B cell (primary cell): ENCODE data around the gene SDCCAG8. TPM values are rescaled to one million over a fixed set of nuclear protein-coding genes. Genes with fewer than 3 reads are reported as not detected.

Source experiments
- ATAC-seq: fragments of 200-7000 bp; cut with Tn5 transposase; one replicate; pipeline ENCODE4 v1.10.0; 2021; ENCODE audit warnings: low read depth, mild to moderate bottlenecking, moderate number of reproducible peaks, moderate library complexity
- CTCF ChIA-PET: fragments of 350-600 bp; sonication (Branson Sonifier 250); formaldehyde crosslinking; loops from one replicate; lab custom pipeline; 2021; ENCODE audit warnings: antibody characterized with exemption, inconsistent platforms; lab: Charles Lee
- POLR2A ChIA-PET: fragments of 350-600 bp; sonication (Branson Sonifier 250); formaldehyde crosslinking; loops from one replicate; lab custom pipeline; 2021; ENCODE audit warnings: antibody characterized with exemption; lab: Charles Lee
- DNase-seq: peaks from one replicate; pipeline ENCODE4 v3.0.0; 2013
- H2AFZ ChIP-seq: 2 replicates; pipeline ENCODE4 v1.6.1; 2012; ENCODE audit warnings: mild to moderate bottlenecking, low read depth, low read length; ENCODE audit not compliant: insufficient read depth, poor library complexity, severe bottlenecking
- H3K27ac ChIP-seq, 2 donors: 1 replicate in 1 of 2; 2 replicates in 1 of 2; pipeline ENCODE4 v1.5.1; 2012 to 2013; ENCODE audit warnings: low read length in 2 of 2, mild to moderate bottlenecking in 2 of 2, moderate library complexity in 1 of 2
- H3K27me3 ChIP-seq, 4 experiments: fragments of 200-600 bp in 1 of 4; sonication (generic) in 1 of 4; replicated peaks in 1 of 4; 1 replicate in 2 of 4; 2 replicates in 2 of 4; pipeline versions ENCODE4 v1.6.1 to v1.7.0; 2013 to 2016; ENCODE audit warnings: low read length in 3 of 4, mild to moderate bottlenecking in 2 of 4, mixed read lengths in 1 of 4, moderate library complexity in 1 of 4; ENCODE audit not compliant: insufficient read depth in 4 of 4, control insufficient read depth in 3 of 4; ENCODE audit errors: control extremely low read depth in 1 of 4
- H3K36me3 ChIP-seq, 2 experiments: replicated peaks in 1 of 2; 1 replicate in 1 of 2; 2 replicates in 1 of 2; pipeline versions ENCODE4 v1.6.1 to v1.7.1; 2013; ENCODE audit warnings: low read length in 1 of 2; ENCODE audit not compliant: insufficient read depth in 2 of 2, control insufficient read depth in 1 of 2; ENCODE audit errors: control extremely low read depth in 1 of 2, extremely low read depth in 1 of 2
- H3K4me1 ChIP-seq, 2 donors: fragments of 200-600 bp in 1 of 2; sonication (generic) in 1 of 2; 1 replicate in 1 of 2; 2 replicates in 1 of 2; pipeline versions ENCODE4 v1.5.1 to v1.6.1; 2013 to 2017; ENCODE audit warnings: low read length in 2 of 2; ENCODE audit not compliant: control insufficient read depth in 2 of 2, insufficient read depth in 2 of 2
- H3K4me2 ChIP-seq: replicated peaks from 2 replicates; pipeline ENCODE3; 2012; ENCODE audit warnings: mild to moderate bottlenecking, low read depth, low read length; ENCODE audit not compliant: poor library complexity, severe bottlenecking
- H3K4me3 ChIP-seq, 5 experiments: fragments of 200-600 bp in 1 of 5; sonication (generic) in 1 of 5; 1 replicate in 3 of 5; 2 replicates in 2 of 5; pipeline versions ENCODE4 v1.5.1 to v1.7.0; 2011 to 2016; ENCODE audit warnings: low read length in 4 of 5, mild to moderate bottlenecking in 4 of 5, low read depth in 2 of 5, control low read depth in 1 of 5, moderate library complexity in 1 of 5; ENCODE audit not compliant: insufficient read depth in 1 of 5; ENCODE audit errors: control extremely low read depth in 1 of 5, extremely low read depth in 1 of 5
- H3K79me2 ChIP-seq: fragments of 200-600 bp; sonication (generic); one replicate; pipeline ENCODE4 v1.6.0; 2016; ENCODE audit warnings: low read length; ENCODE audit not compliant: control insufficient read depth, insufficient read depth
- H3K9ac ChIP-seq: fragments of 200-600 bp; sonication (generic); 2 replicates; pipeline ENCODE4 v1.6.1; 2017; ENCODE audit warnings: mild to moderate bottlenecking, low read length, moderate library complexity
- H3K9me3 ChIP-seq, 3 donors: one replicate each; pipeline versions ENCODE4 v1.6.1 to v1.7.1; 2013; ENCODE audit warnings: low read length in 2 of 3; ENCODE audit not compliant: control insufficient read depth in 2 of 3, insufficient read depth in 1 of 3; ENCODE audit errors: control extremely low read depth in 1 of 3
- H4K20me1 ChIP-seq: 2 replicates; pipeline ENCODE4 v1.6.0; 2012; ENCODE audit warnings: mild to moderate bottlenecking, low read length; ENCODE audit not compliant: insufficient read depth, control insufficient read depth, poor library complexity, severe bottlenecking
- H3K27ac Mint-ChIP-seq: one replicate; pipeline ENCODE4 v1.8.0; 2021; ENCODE audit warnings: mixed read lengths
- H3K27me3 Mint-ChIP-seq: one replicate; pipeline ENCODE4 v1.8.0; 2021; ENCODE audit warnings: mixed read lengths
- H3K4me1 Mint-ChIP-seq: one replicate; pipeline ENCODE4 v1.8.0; 2021; ENCODE audit warnings: mixed read lengths
- H3K4me3 Mint-ChIP-seq: one replicate; pipeline ENCODE4 v1.8.0; 2021; ENCODE audit warnings: mixed read lengths
- H3K9me3 Mint-ChIP-seq: one replicate; pipeline ENCODE4 v1.8.0; 2022; ENCODE audit warnings: mixed read lengths; ENCODE audit not compliant: insufficient read depth
- CTCF ChIP-seq: fragments of 200-600 bp; IDR thresholded peaks from one replicate; pipeline ENCODE4 v1.8.0; 2022; ENCODE audit warnings: antibody characterized with exemption, mild to moderate bottlenecking
- EZH2 ChIP-seq: IDR thresholded peaks from 2 replicates; pipeline ENCODE4 v1.6.1; 2012; ENCODE audit warnings: borderline replicate concordance, low read depth, mild to moderate bottlenecking, moderate library complexity, low read length; ENCODE audit not compliant: insufficient read depth, poor library complexity, severe bottlenecking
- whole genome bisulfite sequencing: methylation state at CpG from one replicate; pipeline ENCODE4 v1.1.5; 2013; ENCODE audit warnings: missing lambda C conversion rate; ENCODE audit not compliant: insufficient coverage; 5-methylcytosine and 5-hydroxymethylcytosine counted together
- intact Hi-C: fragments of 100-400 bp; cut with micrococcal nuclease; formaldehyde crosslinking; loops from one replicate; pipeline ENCODE4 v1.10.0; 2022
- polyA plus RNA-seq: library from polyadenylated mRNA; depleted of rRNA; stranded (reverse); fragments of >200 nt; gene quantifications from 2 replicates; pipeline ENCODE4 v1.2.3, GENCODE V29; 2012
- total RNA-seq, 2 donors: library from RNA; stranded (reverse); fragments of 120-200 nt in 1 of 2; gene quantifications; 1 replicate in 1 of 2; 2 replicates in 1 of 2; pipeline versions ENCODE4 v1.2.3 to v1.2.4, GENCODE V29; 2013 to 2022

SDCCAG8 gene
- total and polyA plus RNA-seq, 2 donors (not counting 1 experiment from before 2014, with no cell fraction given) = 37.1 to 60.7 TPM

GRCh38 chr1:243499711-243500110 lies 243.9 kb downstream of the SDCCAG8 start:
- Histone ChIP-seq H3K27me3 (no peaks in the 10 kb centered on the region), H3K9ac (no peak overlapping the region), H3K79me2 (no peaks in the 10 kb centered on the region), H2AFZ (no peak overlapping the region), H3K4me2 (no peak overlapping the region), H3K4me3 (no peak overlapping the region), H3K36me3 (peaks cover 2 to 4% of the 10 kb centered on the region in 2 experiments), H4K20me1 (no peaks in the 10 kb centered on the region), H3K4me1 (peaks cover 9 to 12% of the 10 kb centered on the region in 2 donors), H3K9me3 (no peaks in the 10 kb centered on the region), H3K27ac (no peak overlapping the region)
- H3K27ac Mint-ChIP-seq = no peak overlapping the region
- ChIA-PET POLR2A (no interaction called here), CTCF (no interaction called here)
- no peaks in the 10 kb centered on the region for H3K9me3 Mint-ChIP-seq
- H3K27me3 Mint-ChIP-seq = no peaks in the 10 kb centered on the region
- intact Hi-C loops = loop anchor here (10.0 kb wide), 2 partner anchors 225 to 775 kb away; no protein-coding TSS in a partner anchor
- peaks cover 8% of the 10 kb centered on the region for H3K4me1 Mint-ChIP-seq
- no peak for DNase-seq
- TF ChIP-seq CTCF = no peak
- no peak for TF ChIP-seq EZH2
- no peak overlapping the region for H3K4me3 Mint-ChIP-seq
- no peak for ATAC-seq
- no CpG with 5 or more reads among the region's 10 CpGs for WGBS

GRCh38 chr1:243500512-243500911 lies 244.7 kb downstream of the SDCCAG8 start:
- Histone ChIP-seq H3K4me3 (no peak overlapping the region), H2AFZ (no peak overlapping the region), H3K27ac (no peak overlapping the region), H3K9ac (no peak overlapping the region), H3K36me3 (peaks cover 2 to 4% of the 10 kb centered on the region in 2 experiments), H3K79me2 (no peaks in the 10 kb centered on the region), H4K20me1 (no peaks in the 10 kb centered on the region), H3K27me3 (no peaks in the 10 kb centered on the region), H3K4me1 (peaks cover 9 to 11% of the 10 kb centered on the region in 2 donors), H3K9me3 (no peaks in the 10 kb centered on the region), H3K4me2 (no peak overlapping the region)
- no peak overlapping the region for H3K4me3 Mint-ChIP-seq
- ChIA-PET POLR2A (no interaction called here), CTCF (interaction anchor here (1.4 kb wide), 1 partner anchor 9 kb away, joined by 3 read pairs; no protein-coding TSS in a partner anchor)
- no peak for ATAC-seq
- peaks cover 8% of the 10 kb centered on the region for H3K4me1 Mint-ChIP-seq
- no peak overlapping the region for H3K27ac Mint-ChIP-seq
- TF ChIP-seq EZH2 (no peak), CTCF (no peak)
- intact Hi-C loops = loop anchor here (10.0 kb wide), 2 partner anchors 224 to 774 kb away; no protein-coding TSS in a partner anchor
- no peaks in the 10 kb centered on the region for H3K9me3 Mint-ChIP-seq
- WGBS = 94% methylated on average over 4 of the region's 5 CpGs
- H3K27me3 Mint-ChIP-seq = no peaks in the 10 kb centered on the region
- no peak for DNase-seq
